GM12873 (cell line): ENCODE measurements around the gene DNAI2.

Experiments used
- CTCF ChIP-seq: IDR thresholded peaks from 2 replicates; pipeline ENCODE4 v1.5.1; 2012; ENCODE audit warnings: low read depth, mild to moderate bottlenecking, moderate library complexity, low read length, control low read depth; ENCODE audit not compliant: insufficient read depth; ENCODE audit errors: missing control alignments

DNAI2 gene

GRCh38 chr17:74289688-74290087 lies 15.7 kb downstream of the DNAI2 start:
- no peak for TF ChIP-seq CTCF

GRCh38 chr17:74290340-74290739 lies 16.3 kb downstream of the DNAI2 start:
- peak; percentile 14 for TF ChIP-seq CTCF

- TF ChIP-seq CTCF = no peak
Measured at GRCh38 chr17:74292495-74292894, 18.5 kb downstream of the DNAI2 start.

- no peak for TF ChIP-seq CTCF
Measured at GRCh38 chr17:74295625-74296547, 21.9 kb downstream of the DNAI2 start.

GRCh38 chr17:74296548-74296936 lies 22.5 kb downstream of the DNAI2 start:
- peak; percentile 60 for TF ChIP-seq CTCF

- no peak for TF ChIP-seq CTCF
Measured at GRCh38 chr17:74297941-74298340, 23.9 kb downstream of the DNAI2 start.

- TF ChIP-seq CTCF = no peak
Measured at GRCh38 chr17:74298778-74299177, 24.7 kb downstream of the DNAI2 start.
